Esophagus squamous epithelium (tissue), 4 donors: Measurements from ENCODE around the gene CLEC10A.

ENCODE experiments used
- POLR2A ChIP-seq, 4 donors: fragments of 450-650 bp; IDR thresholded peaks; one replicate each; pipeline ENCODE4 v1.6.1; 2017; ENCODE audit warnings: antibody characterized with exemption in 4 of 4, mild to moderate bottlenecking in 4 of 4, moderate library complexity in 3 of 4
- TF ChIP-seq, protein P1 (sequence below), 6 experiments: fragments of 450-650 bp in 4 of 6; fragments of 200-600 bp in 2 of 6; sonication (generic) in 2 of 6; IDR thresholded peaks; one replicate each; pipeline ENCODE4 v1.5.1; 2016 to 2019; ENCODE audit warnings: antibody characterized with exemption in 6 of 6, mild to moderate bottlenecking in 4 of 6, moderate library complexity in 4 of 6

- no peak for TF ChIP-seq POLR2A (IDR thresholded peaks at IDR 0.05)
- TF ChIP-seq, protein P1, sequence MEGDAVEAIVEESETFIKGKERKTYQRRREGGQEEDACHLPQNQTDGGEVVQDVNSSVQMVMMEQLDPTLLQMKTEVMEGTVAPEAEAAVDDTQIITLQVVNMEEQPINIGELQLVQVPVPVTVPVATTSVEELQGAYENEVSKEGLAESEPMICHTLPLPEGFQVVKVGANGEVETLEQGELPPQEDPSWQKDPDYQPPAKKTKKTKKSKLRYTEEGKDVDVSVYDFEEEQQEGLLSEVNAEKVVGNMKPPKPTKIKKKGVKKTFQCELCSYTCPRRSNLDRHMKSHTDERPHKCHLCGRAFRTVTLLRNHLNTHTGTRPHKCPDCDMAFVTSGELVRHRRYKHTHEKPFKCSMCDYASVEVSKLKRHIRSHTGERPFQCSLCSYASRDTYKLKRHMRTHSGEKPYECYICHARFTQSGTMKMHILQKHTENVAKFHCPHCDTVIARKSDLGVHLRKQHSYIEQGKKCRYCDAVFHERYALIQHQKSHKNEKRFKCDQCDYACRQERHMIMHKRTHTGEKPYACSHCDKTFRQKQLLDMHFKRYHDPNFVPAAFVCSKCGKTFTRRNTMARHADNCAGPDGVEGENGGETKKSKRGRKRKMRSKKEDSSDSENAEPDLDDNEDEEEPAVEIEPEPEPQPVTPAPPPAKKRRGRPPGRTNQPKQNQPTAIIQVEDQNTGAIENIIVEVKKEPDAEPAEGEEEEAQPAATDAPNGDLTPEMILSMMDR (IDR thresholded peaks at IDR 0.05) = no peak
Observed at GRCh38 chr17:7048968-7049367, 31.1 kb downstream of the CLEC10A start.
